CD1c-positive myeloid dendritic cell (primary cell): Measurements from ENCODE around the gene RNF220.

Experiments
- DNase-seq: peaks from one replicate; pipeline ENCODE4 v3.0.0-alpha.2; 2016; ENCODE audit errors: extremely low spot score

The RNF220 gene

GRCh38 chr1:44587796-44588460 is 182.9 kb downstream of the RNF220 start:
- no peak for DNase-seq

GRCh38 chr1:44588551-44589210 is 183.6 kb downstream of the RNF220 start:
- no peak for DNase-seq

DNA sequence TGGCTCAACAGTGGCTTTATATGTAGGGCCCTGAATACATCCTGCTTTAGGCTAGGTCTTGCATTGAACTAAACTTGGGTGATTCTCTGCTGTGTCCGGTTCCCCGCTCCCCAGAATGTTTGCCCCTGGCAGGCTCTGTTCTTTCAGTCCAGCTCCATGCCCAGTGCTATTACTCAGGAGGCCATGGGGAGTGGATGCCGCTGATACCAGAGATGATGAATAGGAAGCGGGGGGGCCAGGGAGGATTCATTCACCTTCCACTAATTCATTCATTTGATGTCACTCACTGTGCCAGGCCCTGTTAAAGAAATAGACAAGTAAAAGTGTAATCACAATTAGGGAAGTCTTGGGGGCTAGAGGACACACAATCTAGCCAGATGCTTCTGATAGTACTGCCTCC is 185.4 kb downstream of the RNF220 start:
- no peak for DNase-seq

DNA sequence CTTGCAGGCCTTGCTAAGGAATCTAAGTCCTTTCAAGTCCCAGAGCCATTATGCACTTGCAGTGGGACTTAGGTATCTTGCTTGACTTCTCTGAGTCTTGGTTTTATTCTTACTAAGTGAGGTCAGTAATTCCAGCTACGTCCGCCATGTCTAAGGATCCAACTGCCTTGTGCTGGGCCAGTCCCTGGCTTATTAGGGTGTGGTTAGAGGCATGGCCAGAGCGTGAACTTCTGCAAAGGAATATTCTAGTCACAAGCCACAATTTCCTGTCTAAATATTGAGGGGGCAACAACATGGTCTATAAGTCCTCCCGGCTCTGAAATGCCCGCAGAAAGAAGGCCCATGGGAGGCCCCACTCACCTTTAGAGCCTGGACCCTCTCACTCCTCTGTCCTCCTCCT is 186.3 kb downstream of the RNF220 start:
- DNase-seq = peak; percentile 3

DNA sequence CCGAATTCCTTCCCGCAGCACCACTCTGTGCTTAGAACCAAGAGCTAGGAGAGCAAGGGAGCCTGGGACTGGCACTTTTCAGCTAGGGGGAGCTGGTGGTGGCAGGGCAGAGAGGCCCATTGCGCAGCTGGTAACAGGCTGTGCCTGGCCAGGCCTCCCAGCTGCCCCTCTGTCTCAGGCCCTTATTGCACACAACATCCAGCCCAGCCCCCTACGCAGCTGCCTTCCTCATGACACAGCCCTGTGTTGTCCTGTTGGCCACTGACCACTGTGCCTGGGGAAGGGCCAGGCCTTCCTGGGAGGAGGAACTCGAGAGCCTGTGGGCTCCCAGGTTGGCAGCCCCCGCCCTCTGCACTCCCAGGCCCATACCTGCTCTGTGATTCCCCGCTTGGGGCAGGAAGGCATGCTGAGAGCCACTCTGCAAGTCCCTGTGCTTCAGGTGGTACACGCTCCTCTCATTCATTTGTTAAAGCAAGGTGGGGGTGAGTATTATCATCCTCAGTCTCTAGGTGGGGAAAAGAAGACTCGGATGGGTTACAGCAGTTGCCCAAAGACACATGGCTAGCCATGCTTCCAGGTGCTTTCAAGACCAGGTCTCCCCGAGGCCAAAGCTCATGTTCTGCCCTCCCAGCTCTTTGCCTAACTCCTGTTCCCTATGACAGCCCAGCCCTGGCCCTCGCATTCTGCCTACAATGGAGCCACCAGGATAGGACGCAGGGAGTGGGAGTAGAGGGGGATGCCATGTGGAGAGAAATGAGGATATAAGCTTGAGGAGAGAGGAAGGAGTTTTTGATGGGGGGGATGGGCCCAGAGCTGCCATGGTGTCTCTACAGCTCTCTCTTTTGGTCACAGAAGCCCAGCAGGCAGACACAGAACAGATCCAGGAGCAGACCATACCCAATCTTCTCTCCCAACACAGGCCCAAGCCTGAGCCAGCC is 187.4 kb downstream of the RNF220 start:
- DNase-seq = peak; percentile 3

DNA sequence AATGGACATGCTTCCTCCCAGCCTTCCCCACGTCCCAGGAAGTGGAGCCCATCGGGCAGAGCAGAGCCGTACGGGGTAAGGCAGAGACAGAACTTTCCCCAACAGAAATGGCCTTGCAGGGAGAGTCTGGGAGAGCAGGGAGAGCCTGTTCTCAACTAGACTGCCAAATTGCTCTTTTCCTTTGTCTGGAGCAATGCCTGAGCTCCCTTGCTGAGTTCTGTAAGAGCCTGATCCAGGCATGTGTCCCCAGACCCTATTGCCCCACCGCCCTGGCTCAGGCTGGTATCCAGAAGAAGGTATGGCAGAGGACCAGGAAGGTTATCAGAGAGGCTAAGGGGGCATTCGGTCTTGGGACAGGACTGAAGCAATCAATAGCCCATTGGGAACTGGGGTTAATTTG is 189.3 kb downstream of the RNF220 start:
- no peak for DNase-seq

GRCh38 chr1:44594871-44595735 is 190.0 kb downstream of the RNF220 start:
- DNase-seq = peak; percentile 78

DNA sequence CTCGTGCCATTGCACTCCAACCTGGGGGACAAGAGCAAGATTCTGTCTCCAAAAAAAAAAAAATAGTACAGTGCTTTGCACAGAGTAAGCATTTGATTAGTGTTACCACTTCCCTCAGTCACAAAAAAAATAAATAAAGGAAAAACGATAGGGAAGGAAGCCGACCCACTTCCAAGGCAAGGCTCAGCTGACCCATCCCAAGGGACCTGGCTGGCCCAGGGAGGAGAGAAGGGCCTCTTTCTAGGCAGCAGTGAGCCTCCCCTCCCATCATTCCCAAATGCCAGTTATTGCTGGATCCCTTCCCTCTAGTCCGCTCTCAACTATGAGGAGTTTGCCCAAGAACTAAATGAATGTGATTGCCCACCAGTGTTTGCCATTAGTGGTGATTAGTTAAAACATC is 191.5 kb downstream of the RNF220 start:
- DNase-seq = no peak

DNA sequence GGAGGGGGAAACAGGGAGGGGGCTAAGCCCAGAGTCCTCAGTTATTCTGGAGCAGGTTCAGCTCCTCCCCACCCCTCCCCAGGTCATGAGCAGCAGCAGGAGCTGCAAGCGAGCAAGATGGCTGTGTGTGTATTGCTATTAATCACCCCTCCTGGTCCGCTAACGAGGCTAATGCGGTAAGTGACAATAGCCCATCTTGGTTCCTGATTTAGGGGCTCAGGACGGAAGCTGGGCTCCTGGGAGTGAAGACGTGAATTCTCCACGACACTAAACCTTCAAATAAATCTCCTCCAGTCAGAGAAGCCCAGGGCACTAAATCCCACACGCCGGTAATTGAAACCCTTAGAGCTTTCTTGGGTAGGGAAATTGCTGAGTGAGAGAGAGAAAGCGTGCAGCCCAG is 193.1 kb downstream of the RNF220 start:
- no peak for DNase-seq

DNA sequence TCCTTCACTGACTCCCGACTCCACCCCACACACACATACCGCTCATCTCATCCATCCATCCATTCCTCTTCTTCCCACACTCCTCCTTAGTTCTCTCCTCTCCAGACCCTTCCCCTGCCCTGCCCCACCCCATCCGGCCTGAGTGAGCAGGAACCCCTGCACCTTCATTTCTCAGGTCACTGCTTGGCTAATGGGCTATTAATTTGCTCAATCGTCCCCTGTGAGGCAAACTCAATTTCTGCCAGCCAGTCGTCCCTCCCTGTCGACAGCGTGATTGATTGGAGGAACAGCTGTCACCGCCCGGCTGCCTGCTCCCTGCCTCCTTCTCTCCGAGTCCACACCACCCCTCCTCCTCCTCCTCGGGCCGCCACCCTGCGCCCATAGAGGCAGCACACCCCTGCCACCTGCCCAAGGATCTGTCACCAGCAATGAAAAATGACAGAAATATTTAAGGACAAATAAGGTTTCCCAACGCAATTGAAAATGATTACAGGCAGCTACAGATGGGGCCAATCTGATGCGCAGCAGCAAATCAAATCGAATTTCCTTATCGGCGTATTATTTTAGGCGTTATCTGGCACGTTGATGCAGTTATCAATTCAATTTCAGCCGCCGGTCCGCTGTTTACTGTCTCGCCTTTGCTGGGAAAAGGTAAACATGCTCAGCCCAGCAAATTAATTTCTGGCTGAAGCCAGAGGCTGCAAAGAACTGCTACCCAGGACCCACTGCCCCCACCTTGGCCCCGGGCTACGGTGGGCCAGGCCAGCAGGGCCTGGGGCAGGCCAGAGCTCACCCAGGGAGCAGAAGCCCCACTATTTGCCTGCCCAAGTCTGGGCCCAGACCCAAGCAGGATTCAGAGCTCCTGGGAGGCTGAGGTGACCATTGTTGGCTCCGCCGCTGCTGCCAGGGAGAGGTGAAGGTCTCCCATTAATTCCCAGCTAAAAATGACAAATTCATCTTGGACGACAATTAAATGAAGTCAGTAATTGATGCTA is 197.9 kb downstream of the RNF220 start:
- DNase-seq = no peak

GRCh38 chr1:44603718-44604117 is 198.7 kb downstream of the RNF220 start:
- no peak for DNase-seq

GRCh38 chr1:44604157-44604955 is 199.3 kb downstream of the RNF220 start:
- DNase-seq = no peak

DNA sequence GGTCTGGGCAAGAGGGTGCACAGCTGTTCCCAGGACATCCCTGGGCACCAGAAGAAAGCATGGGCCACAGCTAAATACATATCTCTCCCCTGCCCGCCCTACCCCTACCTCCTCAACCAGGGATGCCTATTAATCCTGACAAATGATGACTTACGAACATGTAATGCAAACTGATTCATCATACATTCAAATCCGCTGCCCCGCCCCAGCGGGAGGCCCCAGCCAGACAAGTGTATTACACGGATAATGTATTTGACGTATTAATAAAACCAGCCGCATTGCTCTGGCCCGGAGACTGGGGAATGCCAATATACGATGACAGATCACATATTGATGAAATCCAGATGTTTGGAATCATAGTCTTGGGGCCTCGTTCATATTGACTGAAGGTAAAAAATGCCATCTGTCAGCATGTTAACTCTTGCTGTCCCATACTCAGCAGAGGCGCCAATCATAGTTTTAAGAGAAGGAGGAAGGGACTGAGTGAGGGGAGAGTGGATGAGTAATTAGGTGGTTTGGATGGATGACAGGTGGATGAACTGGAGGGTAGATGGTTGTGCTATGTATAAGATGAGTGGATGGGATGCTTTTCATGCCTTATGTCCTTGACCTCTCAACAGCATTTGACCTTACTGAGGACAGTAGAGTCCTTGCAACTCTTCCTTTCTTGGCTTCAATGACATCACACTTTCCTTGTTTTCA is 201.0 kb downstream of the RNF220 start:
- no peak for DNase-seq

- no peak for DNase-seq
Observed at GRCh38 chr1:44606701-44607281, 201.7 kb downstream of the RNF220 start.

DNA sequence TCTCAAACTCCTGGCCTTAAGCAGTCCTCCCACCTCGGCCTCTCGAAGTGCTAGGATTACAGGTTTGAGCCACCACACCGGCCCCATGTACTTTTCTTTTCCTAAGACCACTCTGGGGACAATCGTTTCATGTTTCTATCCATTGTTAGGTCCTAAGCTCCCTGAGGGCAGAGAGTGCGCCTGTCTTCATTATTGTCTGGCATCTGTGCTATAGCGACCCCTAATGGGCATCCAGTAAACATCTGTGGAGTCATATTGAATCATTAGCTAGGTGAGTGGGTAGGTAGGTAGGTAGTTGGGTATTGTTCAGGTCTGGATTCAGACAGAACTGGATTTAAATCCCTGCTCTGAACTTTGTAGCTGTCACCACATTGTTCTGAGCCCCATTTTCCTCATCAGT is 203.1 kb downstream of the RNF220 start:
- DNase-seq = no peak

DNA sequence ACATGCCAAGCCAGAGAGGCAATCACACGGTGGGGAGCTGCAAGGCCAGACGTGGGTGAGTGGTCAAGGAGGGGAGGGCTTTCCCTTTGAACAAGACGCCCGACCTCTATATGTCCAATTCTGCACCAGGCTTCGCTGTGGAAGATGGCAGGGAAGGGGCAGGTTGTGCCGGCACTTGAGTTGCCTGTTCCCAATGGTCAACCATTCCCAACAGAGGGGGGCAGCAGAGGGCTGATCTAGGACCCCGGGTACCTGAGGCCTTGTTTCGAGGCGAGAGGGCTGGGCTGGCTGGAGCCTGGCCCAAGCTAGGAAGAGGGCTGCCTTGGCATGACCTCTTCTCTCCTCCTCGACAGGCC is 204.3 kb downstream of the RNF220 start:
- no peak for DNase-seq

GRCh38 chr1:44609768-44610526 is 204.9 kb downstream of the RNF220 start:
- DNase-seq = no peak
